Breast epithelium (tissue), 4 donors: ENCODE measurements around the gene SFT2D3. TPM values are rescaled to one million over a fixed set of nuclear protein-coding genes. Genes with fewer than 3 reads are reported as not detected.

Experiments
- DNase-seq, 2 donors: peaks; one replicate each; pipeline ENCODE4 v3.0.0-alpha.2; 2019; ENCODE audit warnings: low spot score in 2 of 2
- H3K27ac ChIP-seq, 2 donors: fragments of 200-600 bp; sonication (generic) in 1 of 2; one replicate each; pipeline ENCODE4 v1.5.1; 2016 to 2019; ENCODE audit warnings: mild to moderate bottlenecking in 1 of 2
- H3K27me3 ChIP-seq, 2 donors: fragments of 200-600 bp; sonication (generic) in 1 of 2; one replicate each; pipeline versions ENCODE4 v1.5.1 to v1.6.0; 2017 to 2019; ENCODE audit warnings: control low read depth in 1 of 2, mild to moderate bottlenecking in 1 of 2
- H3K36me3 ChIP-seq: fragments of 200-600 bp; one replicate; pipeline ENCODE4 v1.5.1; 2019
- H3K4me1 ChIP-seq, 2 donors: fragments of 200-600 bp; sonication (generic); one replicate each; pipeline ENCODE4 v1.5.1; 2016 to 2019; ENCODE audit warnings: control low read depth in 1 of 2
- H3K4me3 ChIP-seq, 3 donors: fragments of 200-600 bp; sonication (generic); 1 replicate in 2 of 3; 2 replicates in 1 of 3; pipeline ENCODE4 v1.5.1; 2016 to 2019; ENCODE audit warnings: mild to moderate bottlenecking in 3 of 3, moderate library complexity in 2 of 3
- H3K9me3 ChIP-seq, 2 donors: fragments of 200-600 bp; sonication (generic) in 1 of 2; one replicate each; pipeline ENCODE4 v1.5.1; 2016 to 2019; ENCODE audit warnings: control low read depth in 1 of 2
- POLR2A ChIP-seq: fragments of 450-650 bp; IDR thresholded peaks from one replicate; pipeline ENCODE4 v1.6.1; 2016; ENCODE audit warnings: antibody characterized with exemption, mild to moderate bottlenecking, moderate library complexity
- POLR2AphosphoS5 ChIP-seq, 3 donors: sonication (generic); formaldehyde crosslinking; IDR thresholded peaks; one replicate each; pipeline ENCODE4 v1.6.1; 2017; ENCODE audit warnings: antibody characterized with exemption in 3 of 3
- intact Hi-C: fragments of 100-400 bp; cut with DNase I; formaldehyde crosslinking; loops from one replicate; pipeline ENCODE4 v1.15.1; 2023; ENCODE audit warnings: low total_unique reads
- total RNA-seq, 3 donors: library from RNA; depleted of rRNA; stranded (reverse); fragments of >200 nt; gene quantifications; one replicate each; pipeline ENCODE4 v1.1.0, GENCODE V29; 2016
- TF ChIP-seq, protein P1 (sequence below), 3 donors: fragments of 450-650 bp; IDR thresholded peaks; one replicate each; pipeline ENCODE4 v1.5.1; 2016 to 2017; ENCODE audit warnings: antibody characterized with exemption in 3 of 3, mild to moderate bottlenecking in 3 of 3, moderate library complexity in 3 of 3

SFT2D3 gene
- total RNA-seq, 3 donors from 2014 or later = 9.8 to 12.3 (median 10.9) TPM

DNA sequence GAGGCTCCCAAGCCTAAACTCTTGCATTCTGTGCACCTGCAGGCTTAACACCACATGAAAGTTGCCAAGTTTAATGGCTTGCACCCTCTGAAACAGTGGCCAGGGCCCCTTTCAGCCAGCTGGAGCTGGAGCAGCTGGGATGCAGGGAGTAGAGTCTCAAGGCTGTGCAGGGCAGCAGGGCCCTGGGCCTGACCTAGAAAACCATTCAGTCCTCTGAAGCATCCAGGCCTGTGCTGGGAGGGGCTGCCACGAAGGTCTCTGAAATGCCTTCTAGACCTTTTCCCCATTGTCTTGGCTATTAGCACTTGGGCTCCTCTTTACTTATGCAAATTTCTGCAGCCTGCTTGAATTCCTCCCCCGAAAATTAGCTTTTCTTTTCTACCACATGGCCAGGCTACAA, 10.6 kb upstream of the SFT2D3 start:
- DNase-seq = no peak
- Histone ChIP-seq H3K4me1 (no peaks in the 10 kb centered on the region), H3K27me3 (no peaks in the 10 kb centered on the region), H3K9me3 (peaks cover 9% of the 10 kb centered on the region in 2 donors), H3K4me3 (no peak overlapping the region), H3K27ac (no peak overlapping the region), H3K36me3 (no peaks in the 10 kb centered on the region)
- TF ChIP-seq POLR2A (no peak), POLR2AphosphoS5 (IDR thresholded peaks at IDR 0.05) (no peak)
- TF ChIP-seq, protein P1, sequence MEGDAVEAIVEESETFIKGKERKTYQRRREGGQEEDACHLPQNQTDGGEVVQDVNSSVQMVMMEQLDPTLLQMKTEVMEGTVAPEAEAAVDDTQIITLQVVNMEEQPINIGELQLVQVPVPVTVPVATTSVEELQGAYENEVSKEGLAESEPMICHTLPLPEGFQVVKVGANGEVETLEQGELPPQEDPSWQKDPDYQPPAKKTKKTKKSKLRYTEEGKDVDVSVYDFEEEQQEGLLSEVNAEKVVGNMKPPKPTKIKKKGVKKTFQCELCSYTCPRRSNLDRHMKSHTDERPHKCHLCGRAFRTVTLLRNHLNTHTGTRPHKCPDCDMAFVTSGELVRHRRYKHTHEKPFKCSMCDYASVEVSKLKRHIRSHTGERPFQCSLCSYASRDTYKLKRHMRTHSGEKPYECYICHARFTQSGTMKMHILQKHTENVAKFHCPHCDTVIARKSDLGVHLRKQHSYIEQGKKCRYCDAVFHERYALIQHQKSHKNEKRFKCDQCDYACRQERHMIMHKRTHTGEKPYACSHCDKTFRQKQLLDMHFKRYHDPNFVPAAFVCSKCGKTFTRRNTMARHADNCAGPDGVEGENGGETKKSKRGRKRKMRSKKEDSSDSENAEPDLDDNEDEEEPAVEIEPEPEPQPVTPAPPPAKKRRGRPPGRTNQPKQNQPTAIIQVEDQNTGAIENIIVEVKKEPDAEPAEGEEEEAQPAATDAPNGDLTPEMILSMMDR (IDR thresholded peaks at IDR 0.05) = no peak
- intact Hi-C loops = no loop called here

DNA sequence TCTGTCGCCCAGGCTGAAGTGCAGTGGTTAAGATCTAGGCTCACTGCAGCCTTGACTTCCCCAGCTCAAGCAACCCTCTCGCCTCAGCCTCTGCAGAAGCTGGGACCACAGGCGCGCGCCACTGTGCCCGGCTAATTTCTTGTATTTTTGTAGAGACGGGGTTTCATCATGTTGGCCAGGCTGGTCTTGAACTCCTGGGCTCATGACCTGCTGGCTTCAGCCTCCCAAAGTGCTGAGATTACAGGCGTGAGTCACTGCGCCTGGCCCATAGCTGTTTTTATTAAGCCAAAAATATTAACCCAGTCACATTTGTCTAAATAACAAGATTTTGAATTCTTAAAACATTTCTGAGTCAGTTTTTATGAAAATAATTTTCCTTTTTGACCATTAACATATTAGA, 6.3 kb upstream of the SFT2D3 start:
- peak in 1 of 3 donors; percentile 12 for TF ChIP-seq POLR2AphosphoS5 (IDR thresholded peaks at IDR 0.05)
- TF ChIP-seq, protein P1 (IDR thresholded peaks at IDR 0.05) = no peak
- Histone ChIP-seq H3K27ac (no peak overlapping the region), H3K9me3 (peaks cover 9% of the 10 kb centered on the region in 2 donors), H3K4me3 (peak overlapping the region in 2 of 3 donors; percentile 35 to 62), H3K27me3 (no peaks in the 10 kb centered on the region), H3K36me3 (no peaks in the 10 kb centered on the region), H3K4me1 (no peaks in the 10 kb centered on the region)
- intact Hi-C loops = no loop called here
- no peak for DNase-seq

DNA sequence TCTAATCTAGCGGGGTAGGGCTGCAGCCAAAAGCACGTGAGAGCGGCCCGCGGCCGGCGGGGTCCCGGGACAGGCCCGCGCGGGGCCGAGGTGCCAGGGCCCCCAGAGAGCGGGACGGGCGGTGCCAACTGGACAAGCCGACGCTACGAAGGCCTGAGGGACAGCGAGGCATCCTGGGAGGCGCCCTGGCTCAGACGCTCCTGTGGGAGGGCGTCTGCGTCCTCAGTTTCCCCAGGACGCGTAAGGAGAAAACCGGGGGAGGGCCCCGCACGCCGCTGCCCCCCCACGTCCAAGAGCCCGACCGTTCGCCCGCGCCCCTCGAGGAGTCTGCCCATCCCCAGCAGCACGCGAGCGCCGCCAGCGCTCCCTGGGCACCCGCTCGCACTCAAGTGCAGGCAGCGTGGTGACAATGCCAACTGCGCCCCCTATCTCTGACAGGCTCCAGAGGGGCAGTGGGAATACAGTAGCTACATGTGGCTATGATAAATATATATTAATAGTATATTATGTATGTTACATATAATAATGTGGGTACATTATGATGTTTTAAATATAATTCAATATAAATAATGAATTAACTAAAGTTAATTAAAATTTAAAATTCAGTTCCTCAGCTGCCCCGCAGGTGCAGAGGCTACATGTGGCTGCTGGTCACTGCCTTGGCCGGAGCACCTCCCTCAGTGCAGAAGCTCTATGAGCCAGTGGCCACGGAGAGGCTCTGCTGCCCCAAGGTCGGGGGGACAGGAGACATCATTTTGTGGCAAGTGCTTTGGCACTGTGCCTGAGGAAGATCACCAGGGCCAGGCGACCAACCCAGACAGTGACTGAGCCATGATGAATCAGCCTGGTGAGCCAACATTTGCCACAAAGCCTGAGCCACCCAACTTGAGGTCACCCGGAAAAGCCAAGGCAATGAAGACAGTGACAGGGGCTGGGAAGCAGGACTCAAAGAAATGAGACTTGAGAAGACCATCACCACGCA, 5.5 kb upstream of the SFT2D3 start:
- Histone ChIP-seq H3K27me3 (no peaks in the 10 kb centered on the region), H3K4me1 (no peaks in the 10 kb centered on the region), H3K9me3 (peaks cover 2 to 7% of the 10 kb centered on the region in 2 donors), H3K27ac (peak overlapping the region in 1 of 2 donors; percentile 13), H3K4me3 (peak overlapping the region; percentile 25 to 62 (median 35)), H3K36me3 (no peaks in the 10 kb centered on the region)
- no peak for TF ChIP-seq POLR2A
- TF ChIP-seq, protein P1 (IDR thresholded peaks at IDR 0.05) = peak in 1 of 3 donors; percentile 18
- no peak for DNase-seq
- intact Hi-C loops = no loop called here

DNA sequence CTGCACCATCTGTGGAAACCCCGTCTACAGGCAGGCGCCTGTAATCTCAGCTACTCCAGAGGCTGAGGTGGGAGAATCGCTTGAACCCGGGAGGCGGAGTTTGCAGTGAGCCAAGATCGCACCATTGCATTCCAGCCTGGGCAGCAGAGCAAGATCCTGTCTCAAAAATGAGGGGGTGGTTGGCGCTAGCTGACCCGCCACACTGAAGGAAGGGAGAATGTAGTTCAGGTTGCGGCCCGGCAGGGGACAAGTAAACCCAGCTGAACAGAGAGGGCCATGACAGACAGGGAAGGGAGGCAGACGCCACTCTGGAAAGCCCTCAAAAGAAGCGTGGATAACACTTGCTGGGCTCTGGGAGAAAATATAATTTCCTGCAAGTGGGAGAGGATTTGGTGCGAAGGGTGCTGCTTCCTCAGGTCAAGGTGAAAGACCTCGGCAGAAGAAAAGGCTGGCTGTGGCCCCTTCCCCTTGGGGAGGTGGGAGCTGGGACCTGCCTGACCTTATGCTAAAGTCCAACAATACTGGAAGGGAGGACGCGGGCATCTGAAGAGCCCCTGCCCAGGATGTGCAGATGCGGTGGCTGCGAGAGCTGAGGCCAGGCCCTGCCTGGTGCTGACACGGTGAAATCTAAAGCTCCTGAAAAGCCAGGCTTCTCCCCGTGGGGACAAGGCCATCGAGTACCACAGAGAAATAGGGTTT, 3.7 kb upstream of the SFT2D3 start:
- DNase-seq = no peak
- Histone ChIP-seq H3K9me3 (no peaks in the 10 kb centered on the region), H3K27me3 (no peaks in the 10 kb centered on the region), H3K36me3 (no peaks in the 10 kb centered on the region), H3K4me3 (no peak overlapping the region), H3K4me1 (no peaks in the 10 kb centered on the region), H3K27ac (no peak overlapping the region)
- intact Hi-C loops = no loop called here
- TF ChIP-seq POLR2AphosphoS5 (IDR thresholded peaks at IDR 0.05) = no peak
- TF ChIP-seq POLR2A = no peak
- TF ChIP-seq, protein P1 (IDR thresholded peaks at IDR 0.05) = no peak
